ENCODE data around the gene PLAAT2. TPM values are rescaled to one million over a fixed set of nuclear protein-coding genes. Genes with fewer than 3 reads are reported as not detected.
"Not testable (repeated sequence)": the region's sequence is repeated elsewhere in the genome, so short reads cannot be mapped to it uniquely, and the experiment has no call there.

Gene PLAAT2
- total RNA-seq, 2 donors from 2014 or later, result 2.6 TPM; not detected in 1

DNA sequence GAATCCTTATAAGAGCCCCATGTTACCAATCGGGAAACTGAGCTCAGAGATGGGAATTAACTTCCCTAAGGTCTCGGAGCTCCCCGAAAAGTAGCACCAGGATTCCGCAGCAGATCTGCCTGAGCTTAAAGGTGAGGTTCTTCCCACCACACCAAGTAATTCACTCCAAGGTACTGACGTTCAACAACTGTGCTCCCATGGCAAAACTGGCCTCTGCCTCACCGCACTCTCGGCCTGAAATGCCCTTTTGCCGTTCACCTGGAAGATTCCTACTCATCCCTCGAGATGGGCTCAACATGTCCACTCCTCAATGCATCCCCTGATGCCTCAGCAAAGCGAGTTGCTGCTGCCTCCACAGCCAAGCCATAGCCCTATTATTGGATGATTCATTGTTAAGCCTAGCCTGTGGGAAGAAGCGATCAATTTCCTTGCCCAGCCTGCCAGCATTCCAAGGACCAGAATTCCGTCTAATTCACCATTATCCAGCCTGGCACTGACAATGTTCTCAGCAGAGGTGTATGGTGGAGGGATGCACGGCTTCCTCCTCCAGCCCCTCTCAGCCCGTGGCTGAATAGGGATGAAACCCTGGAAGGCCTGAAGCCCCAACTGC, 46.9 kb upstream of the PLAAT2 start:
- H3K27ac ChIP-seq, result no peak overlapping the region
- H3K4me1 ChIP-seq (replicated peaks), result no peaks in the 10 kb centered on the region
- H3K27me3 ChIP-seq (replicated peaks; ENCODE audit: insufficient read depth), result no peaks in the 10 kb centered on the region
- H3K4me3 ChIP-seq, result no peak overlapping the region
- no peak for DNase-seq (ENCODE audit: low spot score)
- H3K36me3 ChIP-seq, result no peaks in the 10 kb centered on the region
- no peaks in the 10 kb centered on the region for H3K9me3 ChIP-seq
- TF ChIP-seq CTCF (IDR thresholded peaks at IDR 0.05) (no peak), POLR2AphosphoS5 (IDR thresholded peaks at IDR 0.05) (no peak), POLR2A (IDR thresholded peaks at IDR 0.05) (no peak)
- 90% methylated on average over 14 of the region's 14 CpGs for WGBS
- intact Hi-C loops (cut with DNase I), result loop anchor here (5.0 kb wide), 1 partner anchor 73 kb away; the partner anchor contains the start of gene PLAAT4

GRCh38 chr11:63609536-63609935, 46.4 kb upstream of the PLAAT2 start:
- no peak overlapping the region for H3K27ac ChIP-seq
- H3K9me3 ChIP-seq, result no peaks in the 10 kb centered on the region
- no peaks in the 10 kb centered on the region for H3K27me3 ChIP-seq (replicated peaks; ENCODE audit: insufficient read depth)
- H3K36me3 ChIP-seq, result no peaks in the 10 kb centered on the region
- no peak overlapping the region for H3K4me3 ChIP-seq
- intact Hi-C loops (cut with DNase I), result no loop called here
- DNase-seq (ENCODE audit: low spot score), result no peak
- 80% methylated on average over 4 of the region's 4 CpGs for WGBS
- H3K4me1 ChIP-seq (replicated peaks), result no peaks in the 10 kb centered on the region
- TF ChIP-seq POLR2AphosphoS5 (IDR thresholded peaks at IDR 0.05) (no peak), POLR2A (IDR thresholded peaks at IDR 0.05) (no peak), CTCF (IDR thresholded peaks at IDR 0.05) (no peak)

- WGBS, result 89% methylated on average over 11 of the region's 11 CpGs
- intact Hi-C loops (cut with DNase I), result no loop called here
- TF ChIP-seq CTCF (IDR thresholded peaks at IDR 0.05) (no peak), POLR2AphosphoS5 (IDR thresholded peaks at IDR 0.05) (no peak), POLR2A (IDR thresholded peaks at IDR 0.05) (no peak)
- Histone ChIP-seq H3K27me3 (replicated peaks; ENCODE audit: insufficient read depth) (no peaks in the 10 kb centered on the region), H3K4me1 (replicated peaks) (no peaks in the 10 kb centered on the region), H3K9me3 (no peaks in the 10 kb centered on the region), H3K4me3 (no peak overlapping the region), H3K27ac (no peak overlapping the region), H3K36me3 (no peaks in the 10 kb centered on the region)
- DNase-seq (ENCODE audit: low spot score), result no peak
Observed at GRCh38 chr11:63608353-63609345, 45.5 kb upstream of the PLAAT2 start.

- intact Hi-C loops (cut with DNase I), result no loop called here
- Histone ChIP-seq H3K4me1 (replicated peaks) (no peaks in the 10 kb centered on the region), H3K27me3 (replicated peaks; ENCODE audit: insufficient read depth) (no peaks in the 10 kb centered on the region), H3K27ac (no peak overlapping the region), H3K36me3 (no peaks in the 10 kb centered on the region), H3K9me3 (no peaks in the 10 kb centered on the region), H3K4me3 (no peak overlapping the region)
- DNase-seq (ENCODE audit: low spot score), result no peak
- WGBS, result 43% methylated on average over 3 of the region's 3 CpGs
- TF ChIP-seq POLR2A (IDR thresholded peaks at IDR 0.05), result no peak
Observed at GRCh38 chr11:63603180-63603518, 40.0 kb upstream of the PLAAT2 start.

- H3K4me3 ChIP-seq; H3K27me3 ChIP-seq (replicated peaks; ENCODE audit: insufficient read depth); H3K9me3 ChIP-seq; H3K27ac ChIP-seq; DNase-seq (ENCODE audit: low spot score); intact Hi-C loops (cut with DNase I); H3K4me1 ChIP-seq (replicated peaks); H3K36me3 ChIP-seq: not testable (repeated sequence)
- 83% methylated on average over 11 of the region's 11 CpGs for WGBS
Observed at GRCh38 chr11:63602290-63603179, 39.4 kb upstream of the PLAAT2 start.

All from prostate gland (tissue), 2 donors.